COLO829 (cell line): ENCODE results near the gene CHRNB4.
"Not testable (repeated sequence)": the region's sequence is repeated elsewhere in the genome, so short reads cannot be mapped to it uniquely, and the experiment has no call there.

Source experiments
- DNase-seq: peaks from one replicate; pipeline ENCODE4 v3.0.0; 2012; ENCODE audit warnings: low spot score

Gene CHRNB4

GRCh38 chr15:78616506-78616905 lies 24.5 kb downstream of the CHRNB4 start:
- no peak for DNase-seq

- DNase-seq: no peak
Measured at GRCh38 chr15:78615151-78615589, 25.8 kb downstream of the CHRNB4 start.

- no peak for DNase-seq
Measured at GRCh38 chr15:78614021-78614420, 27.0 kb downstream of the CHRNB4 start.

DNA sequence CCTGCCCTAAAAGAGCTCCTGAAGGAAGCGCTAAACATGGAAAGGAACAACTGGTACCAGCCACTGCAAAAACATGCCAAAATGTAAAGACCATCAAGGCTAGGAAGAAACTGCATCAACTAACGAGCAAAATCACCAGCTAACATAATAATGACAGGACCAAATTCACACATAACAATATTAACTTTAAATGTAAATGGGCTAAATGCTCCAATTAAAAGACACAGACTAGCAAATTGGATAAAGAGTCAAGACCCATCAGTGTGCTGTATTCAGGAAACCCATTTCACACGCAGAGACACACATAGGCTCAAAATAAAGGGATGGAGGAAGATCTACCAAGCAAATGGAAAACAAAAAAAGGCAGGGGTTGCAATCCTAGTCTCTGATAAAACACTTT lies 31.5 kb downstream of the CHRNB4 start:
- DNase-seq: not testable (repeated sequence)

DNA sequence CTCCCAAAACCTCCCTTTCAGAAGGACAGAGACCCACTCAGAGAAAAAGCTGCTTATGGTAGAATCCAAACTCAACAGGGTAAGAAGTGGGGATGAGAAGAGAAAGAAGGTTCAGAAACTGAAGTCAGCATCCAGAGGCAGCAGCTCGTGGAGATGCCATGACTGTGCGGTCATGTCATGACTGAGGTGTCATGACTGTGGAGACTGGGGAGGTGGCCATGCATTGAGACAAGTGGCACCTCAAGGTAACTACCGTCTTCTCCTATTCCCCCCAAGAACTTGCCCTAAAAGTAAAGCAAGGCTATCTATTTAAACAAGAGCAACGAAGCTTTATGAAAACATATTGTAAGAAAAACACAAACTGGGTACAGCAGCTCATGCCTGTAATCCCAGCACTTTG lies 35.3 kb downstream of the CHRNB4 start:
- DNase-seq: no peak

- DNase-seq: no peak
Measured at GRCh38 chr15:78605201-78605600, 35.8 kb downstream of the CHRNB4 start.

DNA sequence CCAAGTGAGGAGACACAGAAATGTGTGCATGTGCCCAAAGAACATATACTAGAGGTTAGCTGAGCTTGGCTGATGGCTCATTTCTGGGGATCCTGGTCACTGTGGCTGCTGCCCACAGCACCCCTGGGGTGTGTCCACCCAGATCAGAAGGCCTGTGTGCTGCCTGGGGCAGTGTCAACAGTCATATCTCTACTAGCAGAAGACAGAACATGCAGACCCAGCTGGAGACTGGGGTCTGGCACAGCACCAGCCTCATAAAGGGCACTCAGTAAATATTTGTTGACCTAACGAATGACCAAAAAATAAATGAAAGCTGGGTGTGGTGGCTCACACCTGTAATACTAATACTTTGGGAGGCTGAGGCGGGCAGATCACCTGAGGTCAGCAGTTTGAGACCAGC lies 36.6 kb downstream of the CHRNB4 start:
- DNase-seq: no peak

GRCh38 chr15:78603467-78603866 lies 37.5 kb downstream of the CHRNB4 start:
- no peak for DNase-seq

DNA sequence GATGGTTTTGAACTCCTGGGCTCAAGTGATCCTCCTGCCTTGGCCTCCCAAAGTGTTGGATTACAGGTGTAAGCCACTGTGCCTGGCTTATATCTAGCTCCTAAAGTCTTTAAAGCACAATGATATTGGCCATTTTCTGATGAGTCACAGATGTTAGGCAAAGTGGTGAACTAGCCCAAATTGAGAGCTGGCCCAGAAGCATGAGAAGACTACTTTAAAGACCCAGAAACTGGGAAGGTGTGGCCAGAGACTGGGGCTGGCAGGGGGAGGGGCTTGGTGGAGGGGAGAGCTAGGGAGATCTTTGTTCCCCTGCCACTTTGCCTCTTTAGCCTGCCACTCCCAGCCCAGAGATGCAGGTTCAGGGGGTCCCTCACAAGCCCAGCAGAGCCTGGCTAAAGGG lies 41.8 kb downstream of the CHRNB4 start:
- no peak for DNase-seq

DNA sequence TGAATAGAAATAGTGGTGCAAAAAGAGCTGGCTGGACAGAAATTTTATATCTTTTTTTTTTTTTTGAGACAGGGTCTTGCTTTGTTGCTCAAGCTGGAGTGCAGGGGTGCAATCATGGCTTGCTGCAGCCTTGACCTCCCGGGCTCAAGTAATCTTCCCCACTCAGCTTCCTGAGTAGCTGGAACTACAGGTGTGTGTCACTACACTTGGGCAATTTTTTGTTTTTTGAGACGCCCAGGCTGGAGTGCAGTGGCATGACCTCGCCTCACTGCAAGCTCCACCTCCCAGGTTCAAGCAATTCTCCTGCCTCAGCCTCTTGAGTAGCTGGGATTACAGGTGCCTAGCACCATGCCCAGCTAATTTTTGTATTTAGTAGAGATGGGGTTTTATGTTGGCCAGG lies 42.7 kb downstream of the CHRNB4 start:
- no peak for DNase-seq

DNA sequence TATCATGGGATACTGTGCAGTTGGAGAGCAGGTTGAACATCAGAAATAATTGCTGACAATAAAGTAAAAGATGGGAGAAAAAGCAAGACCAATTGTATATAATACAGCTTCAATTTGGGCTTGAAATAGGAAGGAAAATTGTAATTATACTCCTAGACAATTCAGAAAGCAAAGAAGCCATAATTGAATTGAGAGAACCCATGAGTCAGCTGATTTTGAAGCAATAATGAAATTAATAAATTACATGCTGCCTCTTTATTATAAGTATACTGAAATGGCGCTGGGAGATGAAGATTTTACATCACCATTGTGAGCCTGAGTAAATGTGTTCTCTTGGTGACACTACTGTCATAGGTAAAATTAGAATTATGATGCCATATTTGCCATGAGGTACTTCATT lies 43.4 kb downstream of the CHRNB4 start:
- DNase-seq: no peak

GRCh38 chr15:78574944-78575343 lies 66.1 kb downstream of the CHRNB4 start:
- DNase-seq: no peak
